ENCODE measurements around the gene IL13RA2. TPM values are rescaled to one million over a fixed set of nuclear protein-coding genes. Genes with fewer than 3 reads are reported as not detected.
A peak's percentile ranks its signal among the peaks of the same experiment; 100 is the strongest.

IL13RA2 gene, protein sequence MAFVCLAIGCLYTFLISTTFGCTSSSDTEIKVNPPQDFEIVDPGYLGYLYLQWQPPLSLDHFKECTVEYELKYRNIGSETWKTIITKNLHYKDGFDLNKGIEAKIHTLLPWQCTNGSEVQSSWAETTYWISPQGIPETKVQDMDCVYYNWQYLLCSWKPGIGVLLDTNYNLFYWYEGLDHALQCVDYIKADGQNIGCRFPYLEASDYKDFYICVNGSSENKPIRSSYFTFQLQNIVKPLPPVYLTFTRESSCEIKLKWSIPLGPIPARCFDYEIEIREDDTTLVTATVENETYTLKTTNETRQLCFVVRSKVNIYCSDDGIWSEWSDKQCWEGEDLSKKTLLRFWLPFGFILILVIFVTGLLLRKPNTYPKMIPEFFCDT
- total RNA-seq (2011; cell fraction: chromatin; rRNA removed; ENCODE audit: low replicate concordance): not detected in 2 replicates
- total RNA-seq (2011; cell fraction: nucleolus; rRNA removed): not detected in 2 replicates
- not detected in 2 replicates for total RNA-seq (2011; cell fraction: nucleoplasm; rRNA removed)
- total RNA-seq (2014; rRNA removed): not detected in 2 replicates
- total RNA-seq (2014; rRNA removed; fragmentation: Illumina TruSeq; extraction: Trizol): 0.15 TPM in 1 of 2 replicates, not detected in the other
- 0.11 TPM in 1 of 2 replicates, not detected in the other for total RNA-seq (2015; rRNA removed; fragmentation: Illumina TruSeq; extraction: Trizol)
- total RNA-seq (2021): not detected in 2 replicates
- 0.06 TPM in 1 of 2 replicates, not detected in the other for polyA plus RNA-seq (2011; rRNA removed)
- polyA plus RNA-seq (2011; cell fraction: cytosol; rRNA removed): not detected in 2 replicates
- polyA plus RNA-seq (2011; cell fraction: nucleus; rRNA removed): not detected in 2 replicates
- polyA plus RNA-seq (2012): 0.07 and 0.40 TPM in 2 replicates
- polyA plus RNA-seq (2014; fragmentation: Illumina TruSeq; extraction: Trizol): 0.15 TPM in 1 of 2 replicates, not detected in the other
- under 1 TPM in 1 of 2 experiments, not detected in 1; 0.18 TPM for polyA plus RNA-seq (2014; fragmentation: Nextera tagmentation; extraction: Ambion mirVana)
- polyA plus RNA-seq (2014; rRNA removed): not detected in 2 replicates
- polyA minus RNA-seq (2011; rRNA and poly(A)+ RNA removed): not detected in 2 replicates
- not detected in 2 replicates for polyA minus RNA-seq (2011; cell fraction: cytosol; rRNA and poly(A)+ RNA removed)
- not detected in 2 replicates for polyA minus RNA-seq (2011; cell fraction: nucleus; rRNA and poly(A)+ RNA removed)
- percentile 14 among the genes with signal in this experiment for Bru-seq, nascent RNA
- BruChase-seq, experiment 1, labeled RNA remaining after a 2-hour chase: percentile 24 among the genes with signal in this experiment
- BruChase-seq, experiment 2, labeled RNA remaining after a 6-hour chase: percentile 24 among the genes with signal in this experiment
- long read RNA-seq, experiment 1: 0 reads
- long read RNA-seq, experiment 2: 0 reads
- long read RNA-seq, experiment 3: 0 reads

DNA sequence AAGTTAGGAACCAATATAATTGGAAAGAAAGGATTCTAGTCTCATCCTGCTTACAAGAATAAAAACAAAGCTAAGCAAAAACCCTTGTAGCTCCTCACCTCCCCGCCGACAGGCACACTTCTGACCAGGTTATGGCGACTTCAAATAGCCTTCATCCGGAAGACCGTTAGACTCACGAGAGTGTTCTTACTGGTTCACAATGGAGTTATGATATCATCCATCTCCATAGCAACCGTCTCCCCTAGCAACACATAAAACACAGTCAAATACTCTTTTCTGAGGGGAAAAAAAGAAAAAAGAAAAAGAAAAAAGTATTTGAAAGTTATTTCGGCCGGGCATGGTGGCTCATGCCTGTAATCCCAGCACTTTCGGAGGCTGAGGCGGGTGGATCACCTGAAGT lies at the start of gene IL13RA2:
TSS of gene IL13RA2 (minus strand) at position 162 of the 400 bp plus-strand sequence. CDS start 347 bp downstream, outside the sequence.
- in situ Hi-C loops (cut with MboI): no loop called here
- no peak for FAIRE-seq
- CTCF ChIA-PET (ENCODE audit: low intra/inter-chr PET ratio): no interaction called here

More for the DNA sequence above, at the start of gene IL13RA2:
- Histone ChIP-seq H3K79me2 (ENCODE audit: control insufficient read depth, insufficient read depth, low read length) (no peaks in the 10 kb centered on the region), H3K4me1 (replicated peaks in 1 of 2; ENCODE audit: control insufficient read depth in 2 of 2, insufficient read depth in 2 of 2, low read length in 2 of 2) (no peaks in the 10 kb centered on the region), H4K20me1 (replicated peaks; ENCODE audit: control insufficient read depth, insufficient read depth, low read length) (no peaks in the 10 kb centered on the region), H3K4me2 (ENCODE audit: insufficient read depth, low read length) (no peak within 1 kb of the TSS), H3K27me3 (ENCODE audit: control insufficient read depth in 2 of 2, insufficient read depth in 2 of 2, low read length in 2 of 2) (no peaks in the 10 kb centered on the region), H3K9me1 (ENCODE audit: control insufficient read depth, insufficient read depth, low read length) (no peaks in the 10 kb centered on the region), H2AFZ (ENCODE audit: low read depth, low read length) (no peak within 1 kb of the TSS), H3K9me3 (replicated peaks; ENCODE audit: control insufficient read depth, insufficient read depth, low read depth, low read length) (no peaks in the 10 kb centered on the region), H3K36me3 (ENCODE audit: control insufficient read depth, insufficient read depth, low read length) (no peaks in the 10 kb centered on the region), H3K27ac (ENCODE audit: extremely low read depth, low read depth, low read length) (no peak within 1 kb of the TSS), H3K9ac (ENCODE audit: insufficient read depth in 1 of 2, low read depth in 2 of 2, low read length in 2 of 2) (no peak within 1 kb of the TSS), H3K4me3 (no peak within 1 kb of the TSS)
- no TSS peak for BruUV-seq (replicated peaks)
- ATAC-seq (peak; percentile 55; the same call in 2 of the 3 replicates), DNase-seq (ENCODE audit: extremely low read depth in 1 of 4, low spot score in 3 of 4) (peak in 2 of 4 experiments; percentile 30 to 33)
- intact Hi-C loops (cut with micrococcal nuclease): no loop called here
- POLR2A ChIA-PET: no interaction called here
- TF ChIP-seq, protein P1, sequence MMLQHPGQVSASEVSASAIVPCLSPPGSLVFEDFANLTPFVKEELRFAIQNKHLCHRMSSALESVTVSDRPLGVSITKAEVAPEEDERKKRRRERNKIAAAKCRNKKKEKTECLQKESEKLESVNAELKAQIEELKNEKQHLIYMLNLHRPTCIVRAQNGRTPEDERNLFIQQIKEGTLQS (IDR thresholded peaks at IDR 0.05): 0 out of 2 replicates have a peak, but pooled peaks have one; percentile 11
- TF ChIP-seq, protein P1 (CRISPR knock-in tag; conservative IDR thresholded peaks at IDR 0.05): no peak
- TF ChIP-seq RFX5 (IDR thresholded peaks at IDR 0.05; ENCODE audit: low read depth, low read length) (0 out of 2 replicates have a peak, but pooled peaks have one; percentile 22), RFX1 (IDR thresholded peaks at IDR 0.05) (peak; percentile 92), RCOR1 (IDR thresholded peaks at IDR 0.05; ENCODE audit: borderline replicate concordance in 1 of 2, low read depth in 2 of 2, low read length in 2 of 2) (no peak), GABPB2 (CRISPR knock-in tag; conservative IDR thresholded peaks at IDR 0.05) (no peak), MXI1 (IDR thresholded peaks at IDR 0.05; ENCODE audit: low read depth, low read length) (peak; percentile 68; the same call in 1 of the 2 replicates), BMI1 (IDR thresholded peaks at IDR 0.05; ENCODE audit: low read length) (peak; percentile 45; the same call in 1 of the 2 replicates)
- WGBS (ENCODE audit: insufficient coverage, low coverage, missing lambda C conversion rate): 23% methylated on average over 11 of the region's 11 CpGs
